ENCODE measurements around the gene JMJD7.

GRCh38 chr15:41886741-41887140, 58.8 kb downstream of the JMJD7 start:
- TF ChIP-seq POLR2A (IDR thresholded peaks at IDR 0.05; ENCODE audit: low read depth, low read length) = no peak
- TF ChIP-seq TAF1 (IDR thresholded peaks at IDR 0.05; ENCODE audit: borderline replicate concordance, low read depth, low read length) = no peak
- no peak for TF ChIP-seq POLR2AphosphoS5 (IDR thresholded peaks at IDR 0.05; ENCODE audit: low read depth, low read length)
